CD4-positive, alpha-beta T cell treated with Interleukin-21 for 1 hour (primary cell): ENCODE measurements around the gene IL32.

ENCODE experiments used
- DNase-seq: peaks from one replicate; pipeline ENCODE4 v3.0.0-alpha.2; 2020

The IL32 gene

DNA sequence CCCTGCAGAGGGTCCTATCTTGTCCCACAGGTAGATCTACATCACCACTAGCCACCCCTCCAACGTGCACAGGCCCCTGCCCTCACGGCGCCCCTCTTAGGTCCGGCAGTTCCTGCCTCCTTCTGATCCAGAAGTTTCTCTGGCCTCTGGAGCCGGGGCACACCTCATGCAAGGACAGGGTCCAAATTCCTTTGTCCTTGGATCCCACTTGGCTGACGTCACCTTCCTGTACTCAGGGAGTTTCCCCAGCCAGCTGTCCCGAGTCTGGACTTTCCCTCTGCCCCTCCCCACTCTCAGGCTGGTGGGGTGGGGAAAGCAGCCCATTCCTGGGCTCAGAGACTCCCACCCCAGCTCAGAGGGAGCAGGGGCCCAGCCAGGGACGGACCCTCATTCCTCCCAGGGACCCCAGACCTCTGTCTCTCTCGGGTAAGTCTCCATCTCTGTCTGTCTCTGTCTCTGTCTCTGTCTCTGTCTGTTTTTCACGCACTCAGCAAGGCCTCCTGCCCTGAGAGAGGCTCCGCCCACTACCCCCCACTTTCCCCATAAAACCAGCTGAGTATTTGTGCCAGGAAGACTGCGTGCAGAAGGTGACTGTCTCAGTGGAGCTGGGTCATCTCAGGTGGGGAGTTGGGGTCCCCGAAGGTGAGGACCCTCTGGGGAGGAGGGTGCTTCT lies at the start of gene IL32:
Gene IL32 (plus strand): TSS at position 572 of the 673 bp plus-strand sequence. CDS start 172 bp downstream, outside the sequence.
- peak; percentile 88 for DNase-seq

GRCh38 chr16:3015865-3016521 lies 49.4 kb upstream of the IL32 start:
- no peak for DNase-seq

GRCh38 chr16:3017344-3017743 lies 48.1 kb upstream of the IL32 start:
- no peak for DNase-seq

GRCh38 chr16:3017794-3018506 lies 47.5 kb upstream of the IL32 start, which contains the start of gene CLDN6:
Gene CLDN6, minus strand, starts transcription at chr16:3018183. Its CDS starts 2,162 bp downstream, at chr16:3016021.
- peak; percentile 29 for DNase-seq

DNA sequence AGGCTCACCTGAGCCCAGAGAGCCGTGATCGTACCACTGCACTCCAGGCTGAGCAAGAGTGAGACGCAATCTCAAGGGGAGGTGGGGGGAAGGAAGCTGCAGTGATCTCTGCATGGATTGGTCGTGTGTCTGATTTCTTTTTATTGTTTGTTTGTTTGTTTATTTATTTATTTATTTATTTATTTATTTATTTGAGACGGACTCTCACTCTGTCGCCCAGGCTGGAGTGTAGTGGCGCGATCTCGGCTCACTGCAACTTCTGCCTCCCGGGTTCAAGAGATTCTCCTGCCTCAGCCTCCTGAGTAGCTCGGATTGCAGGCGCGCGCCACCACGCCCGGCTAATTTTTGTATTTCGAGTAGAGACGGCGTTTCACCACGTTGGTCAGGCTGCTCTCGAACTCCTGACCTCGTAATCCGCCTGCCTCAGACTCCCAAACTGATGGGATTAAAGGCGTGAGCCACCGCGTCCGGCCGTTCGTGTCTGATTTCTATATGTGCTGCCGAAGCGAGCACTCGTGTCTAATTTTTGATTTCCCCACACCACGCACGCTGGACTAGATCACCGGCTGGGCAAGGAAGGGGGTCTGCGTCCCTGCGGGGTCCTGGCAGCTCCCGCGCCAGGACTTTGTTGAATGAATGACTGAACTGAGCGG lies 45.7 kb upstream of the IL32 start:
- no peak for DNase-seq

GRCh38 chr16:3020247-3020603 lies 45.2 kb upstream of the IL32 start, which contains the start of gene TNFRSF12A:
Gene TNFRSF12A, plus strand, starts transcription at chr16:3020368. Its CDS starts 30 bp downstream, at chr16:3020398.
- peak; percentile 74 for DNase-seq

DNA sequence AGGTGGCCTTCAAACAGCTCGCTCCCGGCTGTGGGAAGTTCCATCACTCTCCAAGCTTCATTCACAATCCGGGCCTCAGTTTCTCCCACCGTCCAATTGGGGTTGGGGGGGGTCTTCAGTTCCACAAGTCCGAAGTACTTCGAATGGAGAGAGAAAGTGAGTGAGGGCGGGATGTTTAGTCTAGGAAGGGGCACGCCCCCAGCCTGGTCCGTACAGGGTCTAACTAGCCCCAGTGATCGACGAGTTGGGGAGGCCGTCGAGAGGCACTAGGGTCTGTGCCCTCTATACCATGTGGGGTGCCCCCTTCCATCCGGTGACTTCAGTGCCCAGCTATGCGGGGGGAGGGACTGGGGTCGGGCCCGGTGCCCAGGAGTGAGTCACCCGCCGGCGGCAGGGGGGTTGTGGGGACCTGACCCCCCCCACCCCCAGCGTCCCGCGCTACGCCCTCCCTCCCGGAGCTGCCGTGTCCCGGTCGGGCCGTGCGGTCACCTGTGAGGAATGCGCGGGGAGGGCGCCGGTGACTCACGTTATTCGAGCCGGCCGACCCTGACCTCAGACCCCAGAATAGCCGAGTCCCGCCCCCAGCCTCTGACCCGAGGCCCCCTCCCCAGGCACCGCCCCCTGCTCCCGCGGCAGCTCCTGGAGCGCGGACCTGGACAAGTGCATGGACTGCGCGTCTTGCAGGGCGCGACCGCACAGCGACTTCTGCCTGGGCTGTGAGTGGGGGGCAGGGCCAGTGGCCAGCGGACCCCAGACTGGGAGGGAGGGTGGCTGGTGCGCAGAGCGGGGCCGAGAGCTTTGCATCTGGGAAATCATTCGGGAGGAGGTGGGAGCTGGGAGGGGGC lies 44.6 kb upstream of the IL32 start:
- DNase-seq, result peak; percentile 71

DNA sequence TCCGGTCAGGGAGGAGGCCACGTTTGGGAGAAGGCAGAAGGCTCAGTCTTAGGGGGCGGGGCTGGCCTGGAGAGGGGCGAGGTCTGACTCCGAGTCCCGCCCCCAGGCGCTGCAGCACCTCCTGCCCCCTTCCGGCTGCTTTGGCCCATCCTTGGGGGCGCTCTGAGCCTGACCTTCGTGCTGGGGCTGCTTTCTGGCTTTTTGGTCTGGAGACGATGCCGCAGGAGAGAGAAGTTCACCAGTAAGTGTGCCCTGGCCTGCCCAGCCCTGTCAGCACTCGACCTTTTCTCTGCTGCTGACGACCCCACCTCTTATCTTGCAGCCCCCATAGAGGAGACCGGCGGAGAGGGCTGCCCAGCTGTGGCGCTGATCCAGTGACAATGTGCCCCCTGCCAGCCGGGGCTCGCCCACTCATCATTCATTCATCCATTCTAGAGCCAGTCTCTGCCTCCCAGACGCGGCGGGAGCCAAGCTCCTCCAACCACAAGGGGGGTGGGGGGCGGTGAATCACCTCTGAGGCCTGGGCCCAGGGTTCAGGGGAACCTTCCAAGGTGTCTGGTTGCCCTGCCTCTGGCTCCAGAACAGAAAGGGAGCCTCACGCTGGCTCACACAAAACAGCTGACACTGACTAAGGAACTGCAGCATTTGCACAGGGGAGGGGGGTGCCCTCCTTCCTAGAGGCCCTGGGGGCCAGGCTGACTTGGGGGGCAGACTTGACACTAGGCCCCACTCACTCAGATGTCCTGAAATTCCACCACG lies 43.8 kb upstream of the IL32 start:
- DNase-seq, result peak; percentile 66

DNA sequence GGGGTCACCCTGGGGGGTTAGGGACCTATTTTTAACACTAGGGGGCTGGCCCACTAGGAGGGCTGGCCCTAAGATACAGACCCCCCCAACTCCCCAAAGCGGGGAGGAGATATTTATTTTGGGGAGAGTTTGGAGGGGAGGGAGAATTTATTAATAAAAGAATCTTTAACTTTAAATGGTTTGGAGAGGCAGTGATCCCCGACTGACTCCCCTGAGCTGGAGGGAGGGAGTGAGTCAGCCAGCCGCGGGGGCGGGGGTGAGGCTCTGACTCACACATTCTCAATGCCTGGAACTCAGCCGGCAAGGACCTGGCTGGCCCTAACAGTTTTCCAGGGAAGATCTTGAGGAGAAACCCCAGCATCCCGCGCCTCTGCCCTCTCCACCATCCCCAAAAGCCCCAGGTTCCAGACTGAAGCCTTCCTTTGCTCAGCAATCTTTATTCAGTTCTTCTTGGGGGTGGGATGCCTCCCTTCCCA lies 43.2 kb upstream of the IL32 start:
- peak; percentile 68 for DNase-seq

DNA sequence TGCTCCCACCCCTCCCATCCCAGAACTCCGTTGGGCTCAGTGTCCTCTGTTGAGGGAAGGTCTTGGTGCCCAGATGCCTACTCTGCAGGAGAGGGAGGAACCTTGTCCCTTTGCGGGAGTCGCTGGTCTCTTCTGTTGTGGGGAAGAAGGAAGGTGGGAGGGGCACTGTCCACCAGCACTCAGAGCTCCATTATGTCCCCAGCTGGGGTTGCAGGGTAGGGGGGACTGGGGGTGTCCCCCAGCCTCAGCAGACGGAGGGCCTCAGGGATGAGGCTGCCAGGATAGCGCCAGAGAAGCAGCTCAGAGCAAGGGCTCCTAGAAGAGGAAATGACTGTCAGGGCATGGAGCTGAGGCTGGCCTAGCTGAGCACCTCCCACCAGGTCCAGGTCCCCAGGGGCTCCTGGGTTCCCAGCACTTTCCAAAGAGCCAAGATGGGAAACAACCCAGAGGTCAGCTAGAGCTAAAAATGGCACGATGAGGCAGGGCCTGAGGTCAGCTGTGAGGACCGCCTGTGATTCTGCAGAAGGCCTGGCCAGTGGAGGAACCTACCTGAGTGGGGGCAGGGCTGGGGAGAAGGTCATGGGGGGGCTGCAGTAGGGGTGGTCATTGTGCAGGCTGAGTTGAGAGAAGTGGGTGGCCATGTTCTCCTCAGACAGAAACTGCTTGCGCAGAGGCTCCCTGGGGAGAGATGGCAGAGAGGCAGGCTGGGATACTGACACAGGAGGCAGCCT lies 42.6 kb upstream of the IL32 start:
- no peak for DNase-seq

DNA sequence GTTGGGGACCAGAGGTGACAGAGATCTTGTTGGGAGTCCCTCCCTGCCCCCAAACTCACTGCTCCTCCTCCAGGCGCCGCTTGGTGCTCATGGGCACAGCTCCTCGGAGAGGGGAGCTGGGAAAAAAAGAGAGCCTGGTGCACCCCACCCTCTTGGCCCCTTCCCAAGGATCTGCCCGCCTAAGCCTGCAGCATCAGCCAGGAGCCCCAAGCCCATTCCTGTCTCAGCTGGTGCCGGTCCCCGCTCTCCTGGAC lies 42.1 kb upstream of the IL32 start:
- no peak for DNase-seq

GRCh38 chr16:3023669-3024478 lies 41.6 kb upstream of the IL32 start, which contains the start of the genes HCFC1R1 and THOC6:
Gene HCFC1R1, minus strand, starts transcription at chr16:3023942. Its CDS starts 1 bp downstream, at chr16:3023941.
Gene THOC6, plus strand, starts transcription at chr16:3024035. Its CDS starts 292 bp downstream, at chr16:3024327.
- DNase-seq, result peak; percentile 96

GRCh38 chr16:3025032-3026002 lies 40.1 kb upstream of the IL32 start:
- no peak for DNase-seq

DNA sequence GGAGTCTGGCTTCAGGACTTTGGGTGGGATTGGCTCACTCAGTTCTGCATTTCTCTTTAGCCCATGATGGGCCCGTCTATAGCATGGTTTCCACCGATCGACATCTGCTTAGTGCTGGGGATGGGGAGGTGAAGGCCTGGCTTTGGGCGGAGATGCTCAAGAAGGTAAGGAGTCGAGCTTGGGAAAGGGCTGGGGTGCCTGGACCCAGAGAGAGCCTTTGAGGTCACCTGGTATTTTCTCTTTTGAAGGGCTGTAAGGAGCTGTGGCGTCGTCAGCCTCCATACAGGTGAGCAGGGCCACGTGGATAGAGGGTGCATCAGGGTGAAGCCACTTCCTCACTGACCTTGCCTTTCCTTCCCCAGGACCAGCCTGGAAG lies 39.4 kb upstream of the IL32 start:
- DNase-seq, result no peak

- no peak for DNase-seq
Observed at GRCh38 chr16:3026609-3027488, 38.6 kb upstream of the IL32 start.

GRCh38 chr16:3027489-3027795 lies 38.0 kb upstream of the IL32 start:
- DNase-seq, result no peak

DNA sequence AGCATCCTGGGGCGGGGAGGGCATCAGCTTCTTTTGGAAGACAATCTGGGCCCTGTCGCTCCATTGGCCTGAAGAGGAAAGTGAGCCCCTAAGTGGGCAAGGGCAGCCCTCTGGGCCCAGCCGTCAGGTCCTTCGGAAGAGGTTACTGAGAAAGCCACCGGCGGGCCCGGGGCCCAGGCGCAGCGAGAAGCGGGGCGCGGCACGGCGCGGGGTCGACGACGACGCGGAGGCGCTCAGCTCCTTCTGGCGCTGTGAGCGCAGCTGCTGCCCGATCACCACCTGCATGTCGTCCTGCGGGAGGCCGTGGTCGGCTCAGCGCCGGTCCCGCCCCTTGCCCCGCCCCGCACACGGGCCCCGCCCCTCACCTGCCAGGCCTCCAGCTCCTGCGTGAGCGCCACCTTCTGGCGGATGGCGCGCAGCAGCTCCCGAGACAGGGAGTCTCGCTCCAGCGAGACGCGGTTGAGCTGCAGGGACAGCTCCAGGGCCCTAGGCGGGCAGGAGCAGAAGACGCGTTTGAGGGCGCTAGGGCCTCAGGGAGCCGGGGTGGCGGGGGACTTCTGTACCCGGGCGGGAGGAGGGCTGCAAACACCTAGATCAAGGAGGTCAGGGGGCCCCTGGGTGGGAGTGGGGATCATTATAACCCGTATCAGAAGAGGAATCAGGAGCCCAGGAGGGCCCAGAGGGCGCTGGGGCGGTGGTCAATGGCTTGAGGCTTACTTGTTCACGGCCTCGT lies 37.3 kb upstream of the IL32 start:
- DNase-seq, result peak; percentile 89
